ENCODE measurements around the gene HNRNPM. TPM values are rescaled to one million over a fixed set of nuclear protein-coding genes. Genes with fewer than 3 reads are reported as not detected.
"Not testable (repeated sequence)": the region's sequence is repeated elsewhere in the genome, so short reads cannot be mapped to it uniquely, and the experiment has no call there.

Gene HNRNPM
- total and polyA plus RNA-seq, 4 experiments from 2014 or later, result 197 to 245 (median 203) TPM

- H3K4me3 Mint-ChIP-seq, result no peak overlapping the region
- H3K4me1 Mint-ChIP-seq, result no peaks in the 10 kb centered on the region
- H3K36me3 Mint-ChIP-seq, result peaks cover 11 to 27% of the 10 kb centered on the region in 2 donors
- Histone ChIP-seq H3K36me3 (ENCODE audit: insufficient read depth, low read length) (peaks cover 26% of the 10 kb centered on the region), H3K27ac (ENCODE audit: low read depth, low read length) (no peak overlapping the region), H3K9me3 (ENCODE audit: control insufficient read depth in 1 of 2, low read length in 2 of 2) (no peaks in the 10 kb centered on the region), H3K4me1 (ENCODE audit: insufficient read depth, low read length) (no peaks in the 10 kb centered on the region), H3K4me3 (ENCODE audit: low read length in 2 of 2) (no peak overlapping the region), H3K27me3 (ENCODE audit: insufficient read depth, low read length) (no peaks in the 10 kb centered on the region)
- peak overlapping the region in 2 of 7 donors; percentile 27 to 63 for H3K27ac Mint-ChIP-seq
- intact Hi-C loops (cut with micrococcal nuclease), result no loop called here
- H3K9me3 Mint-ChIP-seq, result no peaks in the 10 kb centered on the region
- ChIA-PET CTCF (ENCODE audit: partially characterized antibody) (interaction anchor here (0.6 to 0.9 kb wide), 2 partner anchors 10 to 234 kb away, joined by 3 to 6 read pairs; no protein-coding TSS in a partner anchor), POLR2A (ENCODE audit: partially characterized antibody) (no interaction called here)
- no peak for DNase-seq
- no peaks in the 10 kb centered on the region for H3K27me3 Mint-ChIP-seq
Observed at GRCh38 chr19:8404391-8405151, 40.2 kb upstream of the HNRNPM start.

- H3K9me3 Mint-ChIP-seq; intact Hi-C loops (cut with micrococcal nuclease); H3K9me3 ChIP-seq (ENCODE audit: control insufficient read depth in 1 of 2, low read length in 2 of 2); H3K27me3 ChIP-seq (ENCODE audit: insufficient read depth, low read length); DNase-seq; H3K4me3 ChIP-seq (ENCODE audit: low read length in 2 of 2); H3K27me3 Mint-ChIP-seq; H3K4me3 Mint-ChIP-seq; H3K27ac ChIP-seq (ENCODE audit: low read depth, low read length); H3K36me3 ChIP-seq (ENCODE audit: insufficient read depth, low read length); H3K27ac Mint-ChIP-seq; H3K36me3 Mint-ChIP-seq: not testable (repeated sequence)
- ChIA-PET CTCF (ENCODE audit: partially characterized antibody) (interaction anchor here (0.8 to 7.3 kb wide), 3 partner anchors 51 to 231 kb away, joined by 3 to 93 read pairs (median 3); partner anchors contain the start of gene MYO1F), POLR2A (ENCODE audit: partially characterized antibody) (interaction anchor here (0.7 kb wide), 1 partner anchor 183 kb away, joined by 3 read pairs; no protein-coding TSS in a partner anchor)
- H3K4me1 Mint-ChIP-seq, result peaks cover 8 to 15% (median 10%) of the 10 kb centered on the region in 4 donors
- peaks cover 19% of the 10 kb centered on the region for H3K4me1 ChIP-seq (ENCODE audit: insufficient read depth, low read length)
Observed at GRCh38 chr19:8410718-8411117, 34.1 kb upstream of the HNRNPM start.

- CTCF ChIA-PET (ENCODE audit: partially characterized antibody), result interaction anchor here (0.6 to 7.3 kb wide), 26 partner anchors 11 to 1893 kb away, joined by 3 to 93 read pairs (median 6); partner anchors contain the start of genes HNRNPM, MYO1F, RAB11B and TIMM44
- H3K36me3 Mint-ChIP-seq, result no peaks in the 10 kb centered on the region
- Histone ChIP-seq H3K4me3 (ENCODE audit: low read length in 2 of 2) (peak within 1 kb of the TSS; percentile 36 to 60), H3K27me3 (ENCODE audit: insufficient read depth, low read length) (no peaks in the 10 kb centered on the region), H3K4me1 (ENCODE audit: insufficient read depth, low read length) (peaks cover 19% of the 10 kb centered on the region), H3K36me3 (ENCODE audit: insufficient read depth, low read length) (no peaks in the 10 kb centered on the region), H3K27ac (ENCODE audit: low read depth, low read length) (peak within 1 kb of the TSS; percentile 55), H3K9me3 (ENCODE audit: control insufficient read depth in 1 of 2, low read length in 2 of 2) (no peaks in the 10 kb centered on the region)
- intact Hi-C loops (cut with micrococcal nuclease), result loop anchor here (1.0 to 2.0 kb wide), 4 partner anchors 23 to 167 kb away; partner anchors contain the start of genes HNRNPM and RAB11B
- no peaks in the 10 kb centered on the region for H3K27me3 Mint-ChIP-seq
- H3K4me1 Mint-ChIP-seq, result peaks cover 8 to 15% (median 10%) of the 10 kb centered on the region in 4 donors
- POLR2A ChIA-PET (ENCODE audit: partially characterized antibody), result interaction anchor here (0.8 to 4.2 kb wide), 13 partner anchors 22 to 228 kb away, joined by 3 to 52 read pairs (median 7); partner anchors contain the start of genes HNRNPM, MYO1F, RAB11B and ZNF414
- peak within 1 kb of the TSS in 5 of 7 donors; percentile 37 to 82 (median 53) for H3K27ac Mint-ChIP-seq
- H3K4me3 Mint-ChIP-seq, result peak within 1 kb of the TSS; percentile 54 to 83 (median 78)
- peak; percentile 93 to 96 (median 95) for DNase-seq
- no peaks in the 10 kb centered on the region for H3K9me3 Mint-ChIP-seq
Observed at GRCh38 chr19:8412783-8413628, 31.8 kb upstream of the HNRNPM start, which contains the start of gene MARCHF2. TSS of gene MARCHF2 (plus strand) at chr19:8413305. CDS start at chr19:8421841, 8,536 bp downstream.

- Histone ChIP-seq H3K36me3 (ENCODE audit: insufficient read depth, low read length) (no peaks in the 10 kb centered on the region), H3K27ac (ENCODE audit: low read depth, low read length) (peak overlapping the region; percentile 55), H3K4me3 (ENCODE audit: low read length in 2 of 2) (peak overlapping the region; percentile 36 to 60), H3K27me3 (ENCODE audit: insufficient read depth, low read length) (no peaks in the 10 kb centered on the region), H3K9me3 (ENCODE audit: control insufficient read depth in 1 of 2, low read length in 2 of 2) (no peaks in the 10 kb centered on the region), H3K4me1 (ENCODE audit: insufficient read depth, low read length) (peaks cover 19% of the 10 kb centered on the region)
- intact Hi-C loops (cut with micrococcal nuclease), result loop anchor here (1.0 to 2.0 kb wide), 4 partner anchors 23 to 167 kb away; partner anchors contain the start of genes HNRNPM and RAB11B
- Mint-ChIP-seq H3K27ac (peak overlapping the region in 4 of 7 donors; percentile 31 to 82 (median 66)), H3K27me3 (no peaks in the 10 kb centered on the region), H3K4me1 (peaks cover 9 to 15% (median 10%) of the 10 kb centered on the region in 4 donors), H3K9me3 (no peaks in the 10 kb centered on the region), H3K4me3 (peak overlapping the region; percentile 54 to 83 (median 78)), H3K36me3 (peaks cover 0 to 2% of the 10 kb centered on the region in 2 donors)
- DNase-seq, result no peak
- ChIA-PET POLR2A (ENCODE audit: partially characterized antibody) (interaction anchor here (0.7 to 4.2 kb wide), 14 partner anchors 23 to 228 kb away, joined by 3 to 52 read pairs (median 6); partner anchors contain the start of genes HNRNPM, MYO1F, RAB11B and ZNF414), CTCF (ENCODE audit: partially characterized antibody) (interaction anchor here (0.7 to 7.3 kb wide), 26 partner anchors 10 to 470 kb away, joined by 3 to 93 read pairs (median 6); partner anchors contain the start of genes HNRNPM, MYO1F, RAB11B and TIMM44)
Observed at GRCh38 chr19:8413629-8413995, 31.2 kb upstream of the HNRNPM start.

- no peaks in the 10 kb centered on the region for H3K9me3 ChIP-seq (ENCODE audit: control insufficient read depth in 1 of 2, low read length in 2 of 2)
- H3K4me3 Mint-ChIP-seq, result no peak overlapping the region
- intact Hi-C loops (cut with micrococcal nuclease), result no loop called here
- no peak overlapping the region for H3K4me3 ChIP-seq (ENCODE audit: low read length in 2 of 2)
- H3K36me3 ChIP-seq (ENCODE audit: insufficient read depth, low read length), result no peaks in the 10 kb centered on the region
- POLR2A ChIA-PET (ENCODE audit: partially characterized antibody), result interaction anchor here (0.7 to 1.0 kb wide), 2 partner anchors 29 to 63 kb away, joined by 3 read pairs; no protein-coding TSS in a partner anchor
- H3K36me3 Mint-ChIP-seq, result peaks cover 0 to 2% of the 10 kb centered on the region in 2 donors
- no peaks in the 10 kb centered on the region for H3K27me3 Mint-ChIP-seq
- no peaks in the 10 kb centered on the region for H3K9me3 Mint-ChIP-seq
- no peak overlapping the region for H3K27ac Mint-ChIP-seq
- H3K4me1 ChIP-seq (ENCODE audit: insufficient read depth, low read length), result peaks cover 19% of the 10 kb centered on the region
- DNase-seq, result no peak
- CTCF ChIA-PET (ENCODE audit: partially characterized antibody), result interaction anchor here (1.1 kb wide), 1 partner anchor 28 kb away, joined by 3 read pairs; the partner anchor contains the start of gene HNRNPM
- H3K4me1 Mint-ChIP-seq, result peaks cover 7 to 10% (median 8%) of the 10 kb centered on the region in 4 donors
- no peak overlapping the region for H3K27ac ChIP-seq (ENCODE audit: low read depth, low read length)
- H3K27me3 ChIP-seq (ENCODE audit: insufficient read depth, low read length), result no peaks in the 10 kb centered on the region
Observed at GRCh38 chr19:8416796-8417195, 28.0 kb upstream of the HNRNPM start.

GRCh38 chr19:8421484-8422461, 23.0 kb upstream of the HNRNPM start:
- H3K27me3 Mint-ChIP-seq, result no peaks in the 10 kb centered on the region
- intact Hi-C loops (cut with micrococcal nuclease), result no loop called here
- Histone ChIP-seq H3K4me1 (ENCODE audit: insufficient read depth, low read length) (no peaks in the 10 kb centered on the region), H3K27me3 (ENCODE audit: insufficient read depth, low read length) (no peaks in the 10 kb centered on the region), H3K36me3 (ENCODE audit: insufficient read depth, low read length) (peaks cover 2% of the 10 kb centered on the region), H3K9me3 (ENCODE audit: control insufficient read depth in 1 of 2, low read length in 2 of 2) (no peaks in the 10 kb centered on the region), H3K4me3 (ENCODE audit: low read length in 2 of 2) (no peak overlapping the region), H3K27ac (ENCODE audit: low read depth, low read length) (no peak overlapping the region)
- DNase-seq, result no peak
- ChIA-PET CTCF (ENCODE audit: partially characterized antibody) (interaction anchor here (0.6 to 0.7 kb wide), 2 partner anchors 166 to 194 kb away, joined by 3 read pairs; no protein-coding TSS in a partner anchor), POLR2A (ENCODE audit: partially characterized antibody) (no interaction called here)
- no peak overlapping the region for H3K4me3 Mint-ChIP-seq
- peaks cover 8 to 10% of the 10 kb centered on the region in 2 donors for H3K36me3 Mint-ChIP-seq
- H3K27ac Mint-ChIP-seq, result no peak overlapping the region
- no peaks in the 10 kb centered on the region for H3K9me3 Mint-ChIP-seq
- peaks cover 0 to 2% (median 0%) of the 10 kb centered on the region in 4 donors for H3K4me1 Mint-ChIP-seq
